MV-4-11 (cell line): Measurements from ENCODE around the gene GUCY1A2.

ENCODE experiments used
- DNase-seq: peaks from one replicate; lab custom pipeline; 2025; lab: John Stamatoyannopoulos, UW

The GUCY1A2 gene

DNA sequence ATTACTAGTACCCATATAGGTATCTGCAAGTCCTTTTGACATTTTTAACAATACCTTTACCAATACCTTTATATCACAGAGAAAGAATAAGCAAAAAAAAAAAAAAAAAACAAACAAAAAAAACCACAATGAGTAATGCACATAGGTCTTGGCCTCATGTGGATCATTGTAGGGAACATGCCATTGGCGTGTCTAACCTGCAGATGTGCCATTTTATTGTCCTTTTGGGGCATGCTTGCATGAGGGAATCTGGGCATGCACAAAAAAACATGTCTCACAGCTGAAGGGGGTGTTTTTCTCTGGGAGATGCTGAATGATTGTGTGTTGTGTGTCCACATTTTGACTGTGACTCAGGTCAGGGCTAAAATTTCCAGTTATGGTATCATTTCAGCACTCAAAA, 361.6 kb downstream of the GUCY1A2 start:
- no peak for DNase-seq

DNA sequence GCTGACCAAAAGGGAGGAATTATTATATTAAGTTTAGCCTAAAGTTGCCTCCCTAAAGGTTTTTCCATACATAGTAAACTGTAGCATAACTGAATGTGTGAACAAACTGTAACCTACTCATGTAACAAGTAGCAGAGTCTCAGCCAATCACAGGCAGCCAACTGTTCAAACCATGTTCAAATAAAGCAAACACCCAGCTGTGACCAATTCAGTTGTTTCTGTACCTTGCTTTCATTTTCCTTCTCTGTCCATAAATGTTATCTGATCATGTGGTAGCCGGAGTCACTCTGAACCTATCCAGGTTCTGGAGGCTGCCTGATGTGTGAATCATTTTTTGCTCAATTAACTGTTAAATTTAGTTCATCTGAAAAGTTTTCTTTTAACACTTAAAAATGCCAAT, 373.5 kb downstream of the GUCY1A2 start:
- DNase-seq: no peak

DNA sequence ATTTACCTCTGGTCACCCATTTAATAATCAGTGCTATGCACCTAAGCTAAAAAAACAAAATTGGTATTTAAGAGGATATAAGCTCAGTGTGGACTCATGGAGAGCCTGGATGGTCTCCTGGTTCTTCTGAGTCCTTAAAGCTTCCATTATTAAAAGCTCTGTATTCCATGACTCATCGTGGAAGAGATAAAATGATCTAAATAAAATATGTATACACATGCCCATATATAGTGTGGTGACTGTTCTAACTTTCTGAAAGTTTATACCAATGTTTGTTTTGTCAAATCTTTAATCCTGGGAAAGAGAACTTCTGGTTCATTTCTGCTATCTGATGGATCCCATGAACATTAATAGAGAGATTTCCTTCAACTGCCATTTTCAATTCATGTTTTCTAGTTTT, 375.9 kb downstream of the GUCY1A2 start:
- DNase-seq: no peak

DNA sequence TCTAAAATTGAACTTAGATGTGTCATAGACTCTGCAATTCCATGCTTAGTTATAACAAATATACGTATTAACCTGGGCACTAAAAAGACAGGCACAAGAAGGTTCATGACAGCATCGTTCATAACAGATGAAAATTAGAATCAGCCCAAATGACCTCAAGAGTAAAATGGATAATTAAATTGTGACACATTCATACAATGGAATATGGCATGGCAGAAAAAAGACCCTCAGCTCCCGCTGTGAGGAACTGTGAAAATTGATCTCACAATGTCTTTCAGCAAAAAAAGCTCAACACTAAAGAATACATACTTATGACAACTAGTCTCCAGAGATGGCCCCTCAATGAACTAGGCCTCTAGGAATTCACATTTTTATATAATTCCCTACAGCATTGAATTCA, 386.0 kb downstream of the GUCY1A2 start:
- no peak for DNase-seq

DNA sequence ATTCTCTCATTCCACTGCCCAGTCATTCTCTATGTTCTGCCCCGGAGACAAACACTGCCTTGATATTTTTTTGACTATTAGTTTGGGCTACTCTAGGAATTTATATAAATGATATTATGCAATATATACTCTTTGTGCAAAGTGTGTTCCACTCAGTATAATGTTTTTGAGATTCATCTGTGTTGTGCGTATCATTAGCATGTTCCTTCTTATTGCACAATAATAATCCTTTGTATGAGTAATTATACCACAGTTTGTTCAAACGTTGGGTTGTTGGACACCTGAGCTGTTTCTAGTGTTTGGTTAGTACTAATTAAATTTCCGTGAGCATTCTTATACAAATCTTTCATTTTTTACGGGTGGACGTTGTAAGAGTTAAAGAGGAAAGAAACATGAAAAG, 390.6 kb downstream of the GUCY1A2 start:
- DNase-seq: no peak

DNA sequence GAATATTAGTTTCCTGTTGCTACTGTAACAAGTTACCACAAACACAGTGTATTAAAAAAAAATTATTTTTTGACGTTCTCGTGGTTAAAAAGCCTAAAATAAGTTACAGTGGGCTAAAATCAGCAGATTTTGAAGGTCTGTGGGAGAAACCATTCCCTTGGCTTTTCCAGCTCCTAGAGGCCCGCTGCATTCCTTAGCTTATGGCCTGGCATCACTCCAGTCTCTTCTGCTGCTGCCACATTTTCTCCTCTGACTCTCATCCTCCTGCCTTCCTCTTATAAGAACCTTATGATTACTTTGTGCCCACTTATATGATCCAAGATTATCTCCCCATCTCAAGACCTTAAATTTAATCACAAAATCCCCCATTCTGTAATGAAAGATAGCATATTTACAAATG, 392.7 kb downstream of the GUCY1A2 start:
- no peak for DNase-seq

DNA sequence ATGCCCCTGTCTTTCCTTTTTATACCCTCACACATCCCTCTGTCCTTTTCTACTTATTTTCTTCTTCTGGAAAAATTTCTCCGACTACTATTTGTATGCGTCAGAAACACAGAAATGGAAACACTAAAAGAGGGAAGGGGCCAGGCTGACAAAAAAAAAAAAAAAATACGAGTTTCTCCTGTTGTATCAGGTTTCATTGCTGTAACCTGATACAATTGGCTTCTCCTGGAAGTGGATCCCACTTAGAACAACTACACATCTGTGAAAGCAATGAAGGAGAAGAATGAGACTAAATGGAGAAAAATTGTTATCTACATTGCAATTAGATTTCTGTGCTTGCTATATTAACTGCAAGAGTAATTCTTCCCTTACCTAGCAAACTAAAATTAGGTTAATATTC, 393.9 kb downstream of the GUCY1A2 start:
- no peak for DNase-seq
